Prostate gland (tissue), 2 donors: ENCODE results near the gene COMMD9. TPM values are rescaled to one million over a fixed set of nuclear protein-coding genes. Genes with fewer than 3 reads are reported as not detected.

Experiments used
- DNase-seq: peaks from one replicate; pipeline ENCODE4 v3.0.0-alpha.2; 2019; ENCODE audit warnings: low spot score
- H3K27ac ChIP-seq, 2 donors: fragments of 200-600 bp; sonication (generic); 2 replicates each; pipeline ENCODE4 v1.5.1; 2017 to 2019
- H3K27me3 ChIP-seq: fragments of 200-600 bp; sonication (generic); replicated peaks from 2 replicates; pipeline ENCODE4 v1.5.1; 2019; ENCODE audit not compliant: insufficient read depth
- H3K36me3 ChIP-seq, 2 donors: fragments of 200-600 bp; sonication (generic); 1 replicate in 1 of 2; 2 replicates in 1 of 2; pipeline versions ENCODE4 v1.5.1 to v1.8.1; 2017 to 2019
- H3K4me1 ChIP-seq: fragments of 200-600 bp; sonication (generic); replicated peaks from 2 replicates; pipeline ENCODE4 v1.5.1; 2019
- H3K4me3 ChIP-seq, 2 donors: fragments of 200-600 bp; sonication (generic); 2 replicates each; pipeline ENCODE4 v1.5.1; 2017 to 2019
- H3K9me3 ChIP-seq: fragments of 200-600 bp; sonication (generic); 2 replicates; pipeline ENCODE4 v1.5.1; 2017
- CTCF ChIP-seq, 4 experiments: fragments of 200-600 bp in 2 of 4; fragments of 450-650 bp in 2 of 4; sonication (generic) in 2 of 4; IDR thresholded peaks; 1 replicate in 3 of 4; 2 replicates in 1 of 4; pipeline ENCODE4 v1.5.1; 2016 to 2019; ENCODE audit warnings: antibody characterized with exemption in 4 of 4, mild to moderate bottlenecking in 2 of 4, moderate library complexity in 2 of 4
- POLR2A ChIP-seq: fragments of 450-650 bp; IDR thresholded peaks from one replicate; pipeline ENCODE4 v1.6.1; 2016; ENCODE audit warnings: antibody characterized with exemption, mild to moderate bottlenecking
- POLR2AphosphoS5 ChIP-seq: sonication (generic); formaldehyde crosslinking; IDR thresholded peaks from one replicate; pipeline ENCODE4 v1.6.1; 2017; ENCODE audit warnings: antibody characterized with exemption
- WGBS: methylation state at CpG from one replicate; pipeline ENCODE4 v1.1.5; 2018; 5-methylcytosine and 5-hydroxymethylcytosine counted together
- intact Hi-C: fragments of 100-400 bp; cut with DNase I; formaldehyde crosslinking; loops from one replicate; pipeline ENCODE4 v1.14.2; 2022
- total RNA-seq, 2 donors: library from RNA; depleted of rRNA; stranded (reverse); fragments of >200 nt; gene quantifications; one replicate each; pipeline ENCODE4 v1.1.0, GENCODE V29; 2016

COMMD9 gene
- total RNA-seq, 2 donors from 2014 or later = 34.3 to 40.4 TPM

- intact Hi-C loops = loop anchor here (5.0 kb wide), 1 partner anchor 163 kb away; no protein-coding TSS in a partner anchor
- Histone ChIP-seq H3K4me3 (no peak overlapping the region), H3K4me1 (no peaks in the 10 kb centered on the region), H3K36me3 (no peaks in the 10 kb centered on the region), H3K9me3 (no peaks in the 10 kb centered on the region), H3K27me3 (no peaks in the 10 kb centered on the region), H3K27ac (no peak overlapping the region)
- 97% methylated on average over 4 of the region's 4 CpGs for WGBS
- no peak for DNase-seq
- TF ChIP-seq CTCF (IDR thresholded peaks at IDR 0.05) = no peak
- no peak for TF ChIP-seq POLR2A
- no peak for TF ChIP-seq POLR2AphosphoS5
Observed at GRCh38 chr11:36309779-36310178, 20.6 kb upstream of the COMMD9 start.

GRCh38 chr11:36308577-36308976 is 19.4 kb upstream of the COMMD9 start:
- WGBS = 75% methylated on average over 1 of the region's 1 CpG
- intact Hi-C loops = loop anchor here (5.0 kb wide), 1 partner anchor 164 kb away; no protein-coding TSS in a partner anchor
- no peaks in the 10 kb centered on the region for H3K27me3 ChIP-seq
- no peak overlapping the region for H3K27ac ChIP-seq
- no peaks in the 10 kb centered on the region for H3K36me3 ChIP-seq
- no peaks in the 10 kb centered on the region for H3K9me3 ChIP-seq
- DNase-seq = no peak
- TF ChIP-seq POLR2AphosphoS5 (no peak), POLR2A (no peak), CTCF (IDR thresholded peaks at IDR 0.05) (no peak)
- no peak overlapping the region for H3K4me3 ChIP-seq
- no peaks in the 10 kb centered on the region for H3K4me1 ChIP-seq

- Histone ChIP-seq H3K4me3 (no peak overlapping the region), H3K27ac (no peak overlapping the region), H3K9me3 (no peaks in the 10 kb centered on the region), H3K27me3 (no peaks in the 10 kb centered on the region), H3K4me1 (no peaks in the 10 kb centered on the region), H3K36me3 (no peaks in the 10 kb centered on the region)
- no peak for TF ChIP-seq POLR2AphosphoS5
- TF ChIP-seq CTCF (IDR thresholded peaks at IDR 0.05) = no peak
- TF ChIP-seq POLR2A = no peak
- DNase-seq = no peak
- 53% methylated on average over 3 of the region's 3 CpGs for WGBS
- intact Hi-C loops = loop anchor here (5.0 kb wide), 1 partner anchor 165 kb away; no protein-coding TSS in a partner anchor
Observed at GRCh38 chr11:36306888-36307287, 17.7 kb upstream of the COMMD9 start.

- TF ChIP-seq POLR2AphosphoS5 = no peak
- no peak for TF ChIP-seq CTCF (IDR thresholded peaks at IDR 0.05)
- no peak for TF ChIP-seq POLR2A
- H3K36me3 ChIP-seq = no peaks in the 10 kb centered on the region
- no peak overlapping the region for H3K27ac ChIP-seq
- no peaks in the 10 kb centered on the region for H3K4me1 ChIP-seq
- no peaks in the 10 kb centered on the region for H3K27me3 ChIP-seq
- 39% methylated on average over 1 of the region's 1 CpG for WGBS
- intact Hi-C loops = loop anchor here (5.0 kb wide), 1 partner anchor 167 kb away; no protein-coding TSS in a partner anchor
- H3K9me3 ChIP-seq = no peaks in the 10 kb centered on the region
- no peak for DNase-seq
- no peak overlapping the region for H3K4me3 ChIP-seq
Observed at GRCh38 chr11:36305047-36305446, 15.8 kb upstream of the COMMD9 start.

GRCh38 chr11:36304351-36304750 is 15.1 kb upstream of the COMMD9 start:
- WGBS = 83% methylated on average over 1 of the region's 1 CpG
- intact Hi-C loops = no loop called here
- Histone ChIP-seq H3K27me3 (no peaks in the 10 kb centered on the region), H3K36me3 (no peaks in the 10 kb centered on the region), H3K4me1 (no peaks in the 10 kb centered on the region), H3K9me3 (no peaks in the 10 kb centered on the region), H3K27ac (no peak overlapping the region), H3K4me3 (no peak overlapping the region)
- no peak for TF ChIP-seq POLR2A
- TF ChIP-seq CTCF (IDR thresholded peaks at IDR 0.05) = no peak
- no peak for TF ChIP-seq POLR2AphosphoS5
- DNase-seq = no peak
